K562 (cell line): Measurements from ENCODE around the gene RGS9BP. TPM values are rescaled to one million over a fixed set of nuclear protein-coding genes. Genes with fewer than 3 reads are reported as not detected.
A peak's percentile ranks its signal among the peaks of the same experiment; 100 is the strongest.

ENCODE experiments used
- ATAC-seq: fragments of 200-7000 bp; cut with Tn5 transposase; 3 replicates; pipeline ENCODE4 v1.9.1; 2020; ENCODE audit warnings: moderate library complexity
- BruUV-seq: library from RNA; stranded (reverse); fragments of 400-500 nt; replicated peaks from 2 replicates; lab custom pipeline; 2021; lab: Mats Ljungman, UMichigan
- CTCF ChIA-PET: fragments of 300-600 bp; formaldehyde crosslinking; extraction: SDS; loops from one replicate; lab custom pipeline; 2021; ENCODE audit warnings: low intra/inter-chr PET ratio; lab: Yijun Ruan, JAX
- POLR2A ChIA-PET: fragments of 300-600, 350-650 bp; sonication (Branson Sonifier 250); formaldehyde crosslinking; extraction: SDS; loops from one replicate; lab custom pipeline; 2021; ENCODE audit warnings: antibody characterized with exemption, inconsistent platforms; lab: Yijun Ruan, JAX
- DNase-seq, 4 experiments: peaks; one replicate each; pipeline versions ENCODE4 v3.0.0 to v3.0.0-alpha.2; 2011 to 2018; ENCODE audit warnings: low spot score in 3 of 4, mixed read lengths in 3 of 4; ENCODE audit errors: extremely low read depth in 1 of 4
- FAIRE-seq: peaks from 2 replicates; lab custom pipeline; 2011; peaks lifted over from hg19 to GRCh38; lab: Jason Lieb, UNC
- H2AFZ ChIP-seq: 2 replicates; pipeline ENCODE4 v1.6.0; 2011; ENCODE audit warnings: low read depth, low read length, control low read depth, inconsistent platforms
- H3K27ac ChIP-seq: fragments of 200-600 bp; 3 replicates; pipeline ENCODE4 v1.8.0; 2011; ENCODE audit warnings: low read depth, mild to moderate bottlenecking, control low read depth, inconsistent platforms, low read length, moderate library complexity, mixed read lengths; ENCODE audit errors: extremely low read depth
- H3K27me3 ChIP-seq, 2 experiments: fragments of 300-600 bp in 1 of 2; 2 replicates in 1 of 2; 3 replicates in 1 of 2; pipeline versions ENCODE4 v1.6.0 to v1.8.0; 2011; ENCODE audit warnings: inconsistent platforms in 2 of 2, low read length in 2 of 2, mild to moderate bottlenecking in 1 of 2, mixed read lengths in 1 of 2, moderate library complexity in 1 of 2; ENCODE audit not compliant: control insufficient read depth in 2 of 2, insufficient read depth in 2 of 2
- H3K36me3 ChIP-seq: fragments of 300-600 bp; 3 replicates; pipeline ENCODE4 v1.8.0; 2011; ENCODE audit warnings: mild to moderate bottlenecking, low read length, inconsistent platforms; ENCODE audit not compliant: control insufficient read depth, insufficient read depth
- H3K4me1 ChIP-seq, 2 experiments: fragments of 200-600 bp in 1 of 2; replicated peaks in 1 of 2; 2 replicates in 1 of 2; 3 replicates in 1 of 2; pipeline versions ENCODE4 v1.5.1 to v1.8.0; 2011; ENCODE audit warnings: inconsistent platforms in 2 of 2, low read length in 2 of 2, mild to moderate bottlenecking in 1 of 2, mixed read lengths in 1 of 2, moderate library complexity in 1 of 2; ENCODE audit not compliant: control insufficient read depth in 2 of 2, insufficient read depth in 2 of 2
- H3K4me2 ChIP-seq: 2 replicates; pipeline ENCODE4 v1.6.1; 2011; ENCODE audit warnings: low read length, control low read depth, inconsistent platforms, mixed read lengths; ENCODE audit not compliant: insufficient read depth
- H3K4me3 ChIP-seq: fragments of 200-600 bp; sonication (generic), shearing (Covaris generic); 2 replicates; pipeline ENCODE4 v1.5.1; 2016; ENCODE audit warnings: control low read depth, inconsistent platforms
- H3K79me2 ChIP-seq: fragments of 200-600 bp; 3 replicates; pipeline ENCODE4 v1.8.0; 2011; ENCODE audit warnings: low read length, inconsistent platforms; ENCODE audit not compliant: control insufficient read depth, insufficient read depth
- H3K9ac ChIP-seq, 2 experiments: 2 replicates each; pipeline versions ENCODE4 v1.6.0 to v1.6.1; 2011; ENCODE audit warnings: low read depth in 2 of 2, low read length in 2 of 2, control low read depth in 1 of 2, inconsistent platforms in 1 of 2, mild to moderate bottlenecking in 1 of 2, mixed read lengths in 1 of 2; ENCODE audit not compliant: insufficient read depth in 1 of 2
- H3K9me1 ChIP-seq: one replicate; pipeline ENCODE4 v1.6.0; 2011; ENCODE audit warnings: inconsistent platforms, mild to moderate bottlenecking, low read length, moderate library complexity; ENCODE audit not compliant: control insufficient read depth, insufficient read depth
- H3K9me3 ChIP-seq: replicated peaks from 2 replicates; pipeline ENCODE4 v1.5.1; 2011; ENCODE audit warnings: low read depth, low read length, inconsistent platforms; ENCODE audit not compliant: control insufficient read depth, insufficient read depth
- H4K20me1 ChIP-seq: replicated peaks from 2 replicates; pipeline ENCODE4 v1.6.1; 2011; ENCODE audit warnings: low read length, inconsistent platforms, mixed read lengths; ENCODE audit not compliant: control insufficient read depth, insufficient read depth
- DACH1 ChIP-seq: fragments of 450-650 bp; IDR thresholded peaks from 2 replicates; pipeline ENCODE4 v1.6.1; 2018; ENCODE audit not compliant: partially characterized antibody
- EHMT2 ChIP-seq: fragments of 450-650 bp; IDR thresholded peaks from 2 replicates; pipeline ENCODE4 v1.6.1; 2018; ENCODE audit warnings: antibody characterized with exemption
- MAFK ChIP-seq: IDR thresholded peaks from 2 replicates; pipeline ENCODE4 v1.6.1; 2011; ENCODE audit warnings: low read length, improper control_type of control experiment
- PRPF4 ChIP-seq: fragments of 200-400 bp; formaldehyde crosslinking; IDR thresholded peaks from one replicate; pipeline ENCODE4 v1.6.1; 2017; ENCODE audit warnings: low read length, low read depth, mild to moderate bottlenecking; ENCODE audit not compliant: insufficient read depth, poor library complexity, severe bottlenecking
- SLC30A9 ChIP-seq: fragments of 250-450 bp; sonication (Bioruptor Pico); IDR thresholded peaks from 2 replicates; pipeline ENCODE4 v1.8.0; 2022; ENCODE audit warnings: mild to moderate bottlenecking, moderate library complexity
- ZBTB1 ChIP-seq: sonication (generic); formaldehyde crosslinking; IDR thresholded peaks from 2 replicates; pipeline ENCODE4 v1.8.1; 2023; ENCODE audit warnings: missing genetic modification reagents, low read depth, mild to moderate bottlenecking, borderline replicate concordance
- ZNF175 ChIP-seq: fragments of 200-800 bp; sonication (Bioruptor generic); IDR thresholded peaks from 2 replicates; pipeline ENCODE4 v1.6.1; 2016; ENCODE audit warnings: low read depth, mild to moderate bottlenecking, missing genetic modification characterization, missing compliant biosample characterization
- ZNF384 ChIP-seq: IDR thresholded peaks from 2 replicates; pipeline ENCODE4 v1.6.1; 2012; ENCODE audit warnings: low read depth, low read length, improper control_type of control experiment
- ZNF551 ChIP-seq: fragments of 250-450 bp; sonication (Bioruptor Pico); IDR thresholded peaks from 2 replicates; pipeline ENCODE4 v1.5.0; 2021; ENCODE audit warnings: mild to moderate bottlenecking, moderate library complexity
- WGBS: fragments of 100-300 bp; shearing (Covaris generic); methylation state at CpG from one replicate; pipeline ENCODE4 v1.1.6; 2016; ENCODE audit warnings: low coverage, mixed read lengths; ENCODE audit not compliant: insufficient coverage; ENCODE audit errors: missing lambda C conversion rate; 5-methylcytosine and 5-hydroxymethylcytosine counted together
- in situ Hi-C: fragments of 300-500 bp; cut with MboI; formaldehyde crosslinking; loops from 4 replicates; pipeline ENCODE4 v1.15.0; 2018; ENCODE audit warnings: inconsistent platforms, mixed read lengths
- intact Hi-C: fragments of 100-400 bp; cut with micrococcal nuclease; formaldehyde crosslinking; loops from 2 replicates; pipeline ENCODE4 v1.14.2; 2022
- polyA plus RNA-seq, 8 experiments: library from polyadenylated mRNA; depleted of rRNA in 4 of 8; stranded (reverse) in 5 of 8; unstranded in 3 of 8; fragments of >200 nt; fragmentation: Nextera tagmentation in 2 of 8; fragmentation: Illumina TruSeq in 1 of 8; extraction: Ambion mirVana in 2 of 8; extraction: Trizol in 1 of 8; gene quantifications; 2 replicates each; pipeline versions ENCODE4 v1.2.1 to v1.2.3, GENCODE V29; 2011 to 2014; ENCODE audit warnings: inconsistent platforms in 1 of 8, missing spikeins in 1 of 8
- total RNA-seq, 7 experiments: library from RNA; depleted of rRNA in 6 of 7; stranded (reverse); fragments of >200 nt in 6 of 7; fragmentation: Illumina TruSeq in 2 of 7; extraction: Trizol in 2 of 7; gene quantifications; 2 replicates each; pipeline versions ENCODE4 v1.2.1 to v1.2.3, GENCODE V29; 2011 to 2021; ENCODE audit warnings: low replicate concordance in 1 of 7

Gene RGS9BP
- total and polyA plus RNA-seq, 9 of the 15 experiments (the other 6 are each of a cell fraction or from before 2014, with no cell fraction given): 0.03 to 1.3 (median 0.49) TPM

- Histone ChIP-seq H3K27me3 (no peaks in the 10 kb centered on the region), H3K4me1 (peaks cover 4 to 12% of the 10 kb centered on the region in 2 experiments; a peak in 4 of 5 replicates), H3K36me3 (peaks cover 57% of the 10 kb centered on the region), H2AFZ (no peak overlapping the region), H3K27ac (no peak overlapping the region), H3K9me1 (no peaks in the 10 kb centered on the region), H3K4me3 (no peak overlapping the region), H4K20me1 (no peaks in the 10 kb centered on the region; the same call in 1 of the 2 replicates), H3K4me2 (no peak overlapping the region), H3K9me3 (no peaks in the 10 kb centered on the region), H3K9ac (no peak overlapping the region; a peak in 1 of 4 replicates), H3K79me2 (peaks cover 85% of the 10 kb centered on the region)
- no peak for DNase-seq
- no peak for FAIRE-seq
- POLR2A ChIA-PET: no interaction called here
- no TSS peak for BruUV-seq
- TF ChIP-seq ZNF175: 0 out of 2 replicates have a peak, but pooled peaks have one; percentile 18
- no peak for TF ChIP-seq PRPF4
- TF ChIP-seq ZNF384: peak; percentile 65; the same call in 1 of the 2 replicates
- CTCF ChIA-PET: no interaction called here
- in situ Hi-C loops: no loop called here
- intact Hi-C loops: no loop called here
- no peak; the same call in 2 of the 3 replicates for ATAC-seq
- 32% methylated on average over 2 of the region's 3 CpGs for WGBS
Measured at GRCh38 chr19:32662186-32662585, 13.5 kb upstream of the RGS9BP start.

- BruUV-seq: no TSS peak
- WGBS: 89% methylated on average over 6 of the region's 6 CpGs
- Histone ChIP-seq H3K4me1 (peaks cover 29 to 37% of the 10 kb centered on the region in 2 experiments), H2AFZ (no peak overlapping the region), H4K20me1 (peaks cover 2% of the 10 kb centered on the region; the same call in 1 of the 2 replicates), H3K4me3 (no peak overlapping the region), H3K27me3 (no peaks in the 10 kb centered on the region), H3K9ac (no peak overlapping the region), H3K36me3 (peaks cover 59% of the 10 kb centered on the region)
- TF ChIP-seq MAFK (no peak), ZNF551 (CRISPR knock-in tag) (no peak), SLC30A9 (CRISPR knock-in tag) (no peak), DACH1 (no peak), ZBTB1 (CRISPR knock-in tag) (no peak), EHMT2 (no peak)
- TF ChIP-seq, all 486 proteins: peak for 0
- ATAC-seq (no peak), DNase-seq (no peak), FAIRE-seq (no peak)
- intact Hi-C loops (no loop called here), in situ Hi-C loops (no loop called here)
- no peak overlapping the region for H3K4me2 ChIP-seq
- H3K9me1 ChIP-seq: peaks cover 5% of the 10 kb centered on the region
- peaks cover 94% of the 10 kb centered on the region for H3K79me2 ChIP-seq
- ChIA-PET POLR2A (interaction anchor here (0.6 kb wide), 3 partner anchors 21 to 708 kb away, joined by 3 read pairs; partner anchors contain the start of gene CEBPG), CTCF (no interaction called here)
- H3K9me3 ChIP-seq: no peaks in the 10 kb centered on the region
- no peak overlapping the region for H3K27ac ChIP-seq
Measured at GRCh38 chr19:32666084-32666483, 9.6 kb upstream of the RGS9BP start.
